Left renal cortex interstitium (tissue), 4 donors: ENCODE measurements around the gene CEP85L. TPM values are rescaled to one million over a fixed set of nuclear protein-coding genes. Genes with fewer than 3 reads are reported as not detected.

Source experiments
- DNase-seq, 4 donors: peaks; one replicate each; pipeline ENCODE4 v3.0.0-alpha.2; 2013; ENCODE audit warnings: low read depth in 4 of 4, low spot score in 2 of 4, missing footprints in 1 of 4
- polyA plus RNA-seq, 4 donors: library from polyadenylated mRNA; unstranded; fragments of 120-200 nt; gene quantifications; one replicate each; pipeline ENCODE4 v1.2.1, GENCODE V29; 2013; ENCODE audit not compliant: insufficient read length in 4 of 4

Gene CEP85L
- polyA plus RNA-seq, 4 donors = 6.5 to 8.6 (median 7.7) TPM

DNA sequence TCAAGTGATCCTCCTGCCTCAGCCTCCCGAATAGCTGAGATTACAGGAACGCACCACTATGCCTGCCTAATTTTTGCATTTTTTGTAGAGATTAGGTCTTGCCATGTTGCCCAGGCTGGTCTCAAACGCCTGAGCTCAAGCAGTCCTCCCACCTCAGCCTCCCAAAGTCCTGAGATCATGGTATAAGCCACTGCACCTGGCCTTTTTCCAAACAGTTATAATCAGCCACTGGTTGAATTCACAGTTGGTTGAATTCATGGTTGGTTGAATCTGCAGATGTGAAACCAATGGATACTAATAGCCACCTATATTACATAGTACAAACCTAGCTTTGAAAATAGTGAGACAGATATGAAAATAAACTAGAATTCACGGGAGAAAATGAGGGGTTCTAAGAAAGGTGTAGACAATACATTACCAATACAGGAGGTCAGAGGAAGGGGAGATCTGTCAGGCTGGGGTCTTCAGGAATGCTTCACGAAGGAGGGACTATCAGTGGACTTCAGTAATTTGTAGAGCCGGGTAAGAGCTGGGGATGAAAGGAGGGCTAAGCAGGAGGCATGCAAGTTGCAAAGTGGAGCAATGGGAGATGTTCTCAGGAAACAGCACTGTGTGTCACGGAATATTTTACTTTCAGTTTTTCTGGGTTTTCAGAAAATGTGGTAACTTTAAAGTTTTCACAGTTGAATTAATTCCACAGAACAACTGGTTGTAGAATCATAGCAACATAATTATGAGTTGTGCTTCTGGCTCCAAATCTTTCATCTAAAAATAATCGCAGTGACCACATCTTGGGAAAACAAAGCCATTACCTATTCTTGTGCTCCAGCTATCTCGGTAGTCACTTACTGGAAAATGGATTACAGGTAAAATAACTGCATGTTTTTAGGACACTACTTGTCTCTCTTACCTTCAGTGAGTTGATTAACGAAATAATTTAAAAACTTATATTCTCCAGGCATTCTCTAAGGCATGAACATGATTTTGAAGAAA lies 12.9 kb upstream of the CEP85L start:
- no peak for DNase-seq

DNA sequence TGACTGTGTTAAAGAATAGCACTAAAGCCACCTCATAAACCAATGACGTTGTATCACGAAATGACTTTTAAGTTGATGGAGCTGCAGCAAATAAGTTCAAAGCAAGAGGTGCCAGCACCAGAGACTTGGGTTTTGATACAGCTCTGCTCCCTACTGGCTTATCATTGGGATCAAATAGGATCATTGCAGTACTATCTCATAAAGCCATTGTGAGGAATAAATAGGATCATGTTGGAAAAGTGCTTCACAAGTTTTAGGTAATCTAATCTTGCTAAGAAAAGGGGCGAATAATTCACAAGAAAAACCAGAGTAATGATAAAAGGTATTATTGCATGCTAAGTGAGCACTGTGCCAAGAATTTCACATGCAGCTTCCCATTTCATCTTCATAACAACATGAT lies 10.4 kb upstream of the CEP85L start:
- no peak for DNase-seq

DNA sequence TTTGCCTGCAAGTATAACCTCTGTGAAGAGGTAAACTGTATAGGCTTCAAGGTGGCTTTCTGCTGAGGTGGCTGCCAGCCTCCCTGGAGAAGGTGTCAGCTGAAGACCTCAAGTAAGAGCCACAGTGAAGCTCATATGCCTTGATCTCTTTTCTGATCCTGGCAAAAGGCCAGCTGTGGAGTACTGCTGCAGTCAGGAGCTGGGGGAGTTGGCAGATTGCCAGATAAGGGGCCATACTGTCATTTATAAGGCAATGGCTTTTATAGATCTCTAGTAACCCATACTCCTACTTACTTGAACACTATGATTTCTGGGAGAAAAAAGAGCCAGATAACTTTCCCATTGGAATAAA lies 8.8 kb upstream of the CEP85L start:
- no peak for DNase-seq

DNA sequence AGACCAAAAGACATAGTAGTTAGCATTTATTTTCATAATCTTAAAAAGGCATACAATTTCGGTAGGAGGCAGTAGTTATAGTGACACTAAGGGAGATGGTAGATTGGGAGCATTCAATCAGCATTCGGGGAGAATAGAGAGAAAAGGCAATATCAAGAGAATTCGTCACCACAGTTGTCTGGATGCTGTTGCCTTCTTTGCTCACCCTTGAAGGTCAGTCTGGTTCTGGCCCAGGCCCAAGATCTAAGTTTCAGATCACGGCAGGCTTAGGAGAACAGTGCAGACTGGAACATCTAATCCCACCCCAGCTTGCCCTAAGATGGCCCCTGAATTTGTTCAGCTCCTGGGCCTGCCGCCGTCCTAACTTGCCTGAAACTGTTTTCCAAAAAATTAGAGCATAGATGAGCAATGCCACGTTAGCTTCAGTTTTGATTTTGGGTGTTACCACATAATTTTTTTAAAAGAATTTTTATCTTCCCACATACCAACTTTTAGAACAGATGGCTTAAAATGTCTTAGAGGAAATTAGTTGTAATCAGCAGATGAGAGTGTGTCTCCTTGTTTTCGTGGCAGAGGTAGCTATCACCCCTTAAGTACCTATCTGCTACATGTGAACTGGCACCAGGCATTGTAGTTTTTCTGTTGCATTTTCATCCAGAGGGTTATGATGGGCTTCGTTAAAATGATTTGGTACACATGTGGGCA lies 8.3 kb upstream of the CEP85L start:
- DNase-seq = no peak

DNA sequence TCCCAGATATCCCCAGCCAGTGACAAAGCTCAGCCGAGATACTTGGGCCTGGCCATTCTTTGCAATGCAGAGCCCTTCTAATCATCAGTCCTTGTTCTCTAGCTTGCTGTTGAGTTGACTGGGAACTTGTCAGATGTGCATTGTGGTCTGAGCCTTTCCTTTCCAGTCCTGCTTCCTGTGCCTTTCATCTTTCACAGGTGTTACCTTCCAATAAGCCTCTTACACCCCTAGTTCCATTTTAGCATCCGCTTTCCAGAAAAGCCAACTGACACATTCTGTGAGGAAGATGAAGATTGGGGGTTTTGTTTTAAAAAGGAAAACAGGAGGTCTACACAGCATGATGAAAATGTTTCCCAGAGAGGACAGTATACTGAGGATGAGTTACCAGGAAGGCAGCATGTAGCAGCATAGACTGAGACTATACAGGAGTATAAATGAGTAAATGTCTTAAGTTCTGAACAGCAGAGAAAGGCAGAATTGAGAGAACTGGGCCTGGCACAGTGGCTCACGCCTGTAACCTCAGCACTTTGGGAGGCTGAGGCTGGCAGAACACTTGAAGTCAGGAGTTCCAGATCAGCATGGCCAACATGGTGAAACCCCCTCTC lies 5.6 kb upstream of the CEP85L start:
- DNase-seq = no peak

DNA sequence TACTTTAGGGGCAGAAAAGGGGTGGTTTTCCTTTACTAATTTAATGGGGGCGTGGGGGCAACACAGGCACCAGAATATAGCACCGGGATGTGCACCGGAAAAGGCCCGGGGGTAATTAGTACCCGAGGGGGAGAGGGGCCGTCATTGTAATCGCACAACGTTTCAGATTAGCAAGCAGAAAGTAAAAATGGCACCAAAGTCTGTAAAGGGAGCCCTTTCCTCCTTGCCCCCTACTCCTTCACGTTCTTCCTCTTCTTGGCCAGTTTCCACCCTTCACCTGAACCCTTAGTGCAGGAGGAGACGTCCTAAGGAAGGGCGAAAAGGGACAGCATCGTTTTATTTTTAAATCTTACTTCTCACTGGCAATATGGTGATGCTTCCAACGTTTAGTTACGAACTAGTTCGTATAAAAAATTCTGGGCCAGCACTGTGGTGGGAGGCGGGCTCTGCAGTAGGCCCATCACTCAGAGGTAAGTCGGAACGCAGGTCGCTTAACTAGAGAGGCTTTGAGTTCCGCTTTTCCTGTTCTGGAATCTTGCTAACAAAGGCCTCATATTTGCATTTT lies 742 bp upstream of the CEP85L start:
- DNase-seq = no peak

DNA sequence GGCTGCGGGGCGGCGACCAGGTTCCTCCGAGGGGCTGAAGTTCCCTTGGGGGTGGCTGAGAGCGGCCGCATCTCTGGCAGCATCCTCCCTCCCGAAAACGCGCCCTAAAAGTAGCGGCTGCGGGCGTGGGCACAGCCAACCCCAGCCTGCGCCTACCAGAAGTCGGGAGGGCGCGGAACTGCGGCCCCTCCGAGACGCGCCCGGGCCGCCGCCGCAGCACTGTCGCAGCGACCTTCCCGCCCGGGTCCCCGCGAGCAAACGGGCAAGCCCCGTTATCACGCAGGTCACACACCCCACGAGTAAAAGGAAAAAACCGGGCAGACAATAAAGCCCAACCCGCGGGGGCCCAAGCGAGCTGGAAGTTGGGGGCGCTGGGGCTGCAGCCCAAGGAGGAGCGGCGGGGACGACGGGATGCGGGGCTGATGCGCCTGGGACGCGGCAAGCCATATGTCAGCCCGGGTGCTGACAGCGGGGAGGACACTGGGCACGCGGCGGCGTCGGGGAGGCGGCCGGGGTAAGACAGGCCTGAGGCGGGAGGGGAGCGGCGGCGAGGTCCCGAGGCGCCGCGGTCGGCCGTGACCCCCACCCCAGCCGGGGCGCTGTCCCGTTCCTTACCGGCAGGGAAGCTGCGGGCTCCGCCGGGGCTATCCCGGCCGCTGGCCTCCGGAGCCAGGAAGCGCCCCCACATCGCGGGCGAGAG lies 659 bp downstream of the CEP85L start:
- peak in 2 of 4 donors; percentile 20 to 39 for DNase-seq

DNA sequence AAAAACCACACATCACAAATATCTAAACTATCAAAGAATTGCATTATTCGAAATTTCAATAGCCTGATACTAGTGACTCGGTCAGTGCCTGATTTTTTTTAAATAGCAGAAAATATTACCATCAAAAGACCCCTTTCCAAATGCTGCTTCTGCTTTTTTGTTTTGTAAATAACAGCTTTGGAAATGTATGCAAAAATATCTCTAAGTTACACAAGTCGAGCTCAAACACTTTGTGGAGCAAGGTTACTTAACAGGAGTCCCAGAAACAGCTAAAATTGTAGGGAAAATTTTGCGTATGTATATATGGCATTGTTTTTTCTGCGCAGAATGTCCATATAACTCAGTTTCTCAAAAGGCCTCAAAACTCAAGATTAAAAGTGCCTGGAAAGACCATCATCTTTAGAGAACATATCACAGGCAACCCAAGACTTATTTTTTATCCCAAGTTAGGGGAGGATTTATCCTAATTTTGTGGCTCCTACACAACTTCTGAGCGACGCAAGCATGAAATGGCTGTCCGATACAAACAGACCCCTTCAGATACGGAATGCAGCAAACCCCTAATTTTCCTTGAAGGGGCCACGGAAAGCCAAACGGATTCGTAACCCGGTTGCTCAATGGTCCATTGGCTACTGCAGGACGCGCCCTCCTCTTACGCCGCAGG lies 1.3 kb downstream of the CEP85L start:
- peak in 2 of 4 donors; percentile 24 to 41 for DNase-seq

DNA sequence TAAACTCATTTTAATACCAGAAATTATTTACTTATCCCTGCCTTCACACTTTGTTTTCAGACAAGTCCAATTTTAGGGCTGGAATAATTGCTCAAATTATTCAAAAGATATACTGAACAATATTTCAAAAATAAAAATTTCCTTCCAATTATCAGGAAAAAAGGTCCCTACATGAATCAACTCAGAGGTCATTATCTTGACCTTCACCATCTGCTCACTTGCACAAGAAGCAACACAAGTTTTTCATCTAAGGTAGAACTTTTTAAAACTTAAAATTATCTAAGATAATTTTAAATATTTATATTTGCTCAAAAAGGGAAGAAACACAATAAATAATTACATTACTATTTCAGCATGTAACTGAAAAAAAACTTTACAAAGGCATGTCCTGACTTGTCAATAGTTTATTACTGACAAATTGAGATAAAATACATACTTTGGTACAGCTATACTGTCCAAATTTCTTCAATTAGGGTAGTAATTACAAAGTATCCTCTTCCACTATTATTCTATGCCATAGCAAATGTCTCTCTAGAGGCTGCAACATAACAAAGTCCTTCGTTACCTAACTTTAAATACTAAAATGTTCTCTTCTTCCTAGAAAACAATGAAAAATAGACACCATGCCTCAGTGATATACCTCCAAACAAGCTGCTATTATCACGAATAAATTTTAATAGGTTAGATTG lies 2.4 kb downstream of the CEP85L start:
- DNase-seq = no peak

DNA sequence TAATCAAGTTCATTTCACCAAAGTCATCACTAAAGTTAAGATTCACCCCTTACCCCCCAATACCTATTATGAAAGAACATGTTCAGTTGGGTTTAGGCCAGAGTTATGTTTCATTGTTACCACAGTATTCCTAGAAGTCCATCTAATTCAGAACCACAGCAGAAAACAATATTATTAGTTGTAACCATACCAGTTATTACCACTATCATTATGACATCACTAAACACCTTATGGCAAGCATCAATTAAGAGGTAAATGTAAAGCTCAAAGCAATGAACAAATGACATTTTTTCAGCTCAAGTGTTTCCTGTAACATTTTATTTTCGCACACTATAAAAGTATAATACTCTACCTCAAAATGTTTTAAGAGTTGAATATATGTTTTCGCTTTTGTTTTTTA lies 4.4 kb downstream of the CEP85L start:
- DNase-seq = no peak

DNA sequence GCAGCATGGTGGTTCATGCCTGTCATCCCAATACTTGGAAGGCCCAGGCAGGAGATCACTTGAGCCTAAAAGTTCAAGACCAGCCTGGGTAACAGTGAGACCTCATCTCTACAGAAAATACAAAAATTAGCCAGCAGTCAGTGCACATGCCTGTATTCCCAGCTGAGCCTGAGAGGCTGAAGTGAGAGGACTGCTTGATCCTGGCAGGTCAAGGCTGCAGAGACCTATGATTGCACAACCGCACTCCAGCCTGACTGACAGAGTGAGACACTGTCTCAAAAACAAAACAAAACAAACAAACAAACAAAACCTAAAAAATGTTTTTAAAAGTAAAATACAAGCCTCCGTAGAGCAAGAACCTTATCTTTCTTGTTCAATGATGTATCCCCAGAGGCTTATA lies 6.0 kb downstream of the CEP85L start:
- no peak for DNase-seq

DNA sequence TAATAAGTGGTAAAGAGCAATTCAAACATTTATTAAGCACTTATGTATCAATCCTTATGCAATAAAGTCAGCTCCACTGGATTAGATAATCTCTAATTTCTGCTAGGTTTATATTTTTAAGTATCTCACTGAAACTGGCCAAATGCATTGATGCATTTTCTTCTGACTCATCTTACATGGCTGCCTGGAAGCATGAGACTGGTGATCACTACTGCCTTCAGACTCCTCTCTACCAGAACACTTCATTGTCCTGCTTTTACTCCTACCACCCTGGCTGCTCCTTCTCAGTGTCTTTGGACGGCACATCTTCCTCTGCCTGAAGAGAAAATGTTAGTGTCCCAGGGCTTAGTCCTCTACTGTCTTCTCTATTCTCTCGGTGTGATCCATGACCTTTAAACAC lies 7.4 kb downstream of the CEP85L start:
- no peak for DNase-seq

DNA sequence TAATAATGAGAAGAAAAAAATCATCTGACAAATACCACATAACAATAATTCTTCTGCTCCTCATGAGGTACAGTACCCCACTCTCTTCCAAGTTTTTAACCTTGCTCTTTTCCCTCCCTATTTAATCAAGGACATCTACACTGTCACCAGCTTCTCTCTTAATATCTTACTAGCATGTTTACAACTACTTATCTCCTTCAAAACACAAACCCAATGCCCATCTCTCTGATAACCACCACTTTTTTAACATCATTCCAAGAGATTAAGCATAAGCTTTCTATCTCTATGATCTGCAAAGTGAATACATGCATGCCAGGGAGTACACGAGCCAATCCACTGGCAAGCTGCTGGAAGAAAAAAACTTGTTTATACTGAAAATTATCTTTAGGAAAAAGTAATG lies 10.3 kb downstream of the CEP85L start:
- no peak for DNase-seq

DNA sequence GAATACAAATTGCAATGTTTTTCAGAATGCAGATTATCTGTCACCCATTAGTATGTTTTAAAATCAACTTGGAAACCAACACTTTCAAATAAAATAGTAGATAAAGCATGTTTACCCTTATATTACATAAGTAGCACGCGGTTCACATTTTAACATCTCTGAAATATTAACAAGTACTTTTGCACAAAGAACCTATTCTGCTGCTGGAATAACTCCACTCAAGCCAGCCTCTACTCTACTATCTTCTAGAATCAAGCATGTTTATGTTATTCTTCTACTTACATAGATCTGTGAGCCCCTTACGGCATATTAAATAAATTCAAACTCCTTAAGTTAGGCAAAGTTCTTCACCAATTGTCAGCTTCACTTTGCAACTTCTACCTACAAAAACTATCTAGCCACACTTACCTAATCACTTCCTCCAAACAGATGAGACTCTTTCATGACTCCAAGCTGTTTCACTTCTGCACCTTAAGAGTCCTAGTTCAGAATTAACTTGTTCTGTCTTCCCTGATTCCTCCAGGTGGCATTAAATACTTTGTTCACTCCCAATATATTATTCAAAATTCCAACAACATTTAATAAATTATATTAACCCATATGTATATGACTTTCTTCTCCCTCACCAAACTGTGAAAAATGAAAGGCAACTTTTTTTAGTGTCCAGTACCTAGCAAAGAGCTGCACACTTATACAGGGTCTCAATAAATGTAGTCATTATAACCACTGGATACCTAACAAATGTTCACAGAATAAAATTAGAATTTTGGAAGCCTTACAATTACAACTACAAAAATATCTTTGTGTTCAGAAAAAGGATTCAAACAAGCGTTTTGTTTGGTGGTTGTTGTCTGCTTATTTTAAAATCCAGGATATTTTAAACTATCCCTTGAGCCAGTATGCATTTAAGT lies 12.1 kb downstream of the CEP85L start:
- no peak for DNase-seq

DNA sequence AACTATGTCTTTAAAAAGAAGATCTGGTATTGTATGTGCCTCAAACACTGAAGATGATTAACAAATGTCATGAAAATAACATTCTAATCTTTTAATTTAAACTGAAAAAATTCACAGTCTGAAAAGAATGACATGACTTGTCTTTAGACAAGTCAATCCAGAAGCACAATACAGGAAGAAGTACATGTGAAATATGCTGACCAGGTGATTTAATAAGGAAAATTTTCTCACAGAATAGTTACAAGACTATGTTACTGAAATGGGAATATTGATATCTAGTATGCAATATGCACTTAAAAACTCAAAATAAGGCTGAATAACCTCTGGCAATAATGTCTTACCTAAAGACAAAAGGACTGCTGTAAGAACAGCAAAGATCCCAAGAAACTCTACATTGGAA lies 13.1 kb downstream of the CEP85L start:
- DNase-seq = no peak

DNA sequence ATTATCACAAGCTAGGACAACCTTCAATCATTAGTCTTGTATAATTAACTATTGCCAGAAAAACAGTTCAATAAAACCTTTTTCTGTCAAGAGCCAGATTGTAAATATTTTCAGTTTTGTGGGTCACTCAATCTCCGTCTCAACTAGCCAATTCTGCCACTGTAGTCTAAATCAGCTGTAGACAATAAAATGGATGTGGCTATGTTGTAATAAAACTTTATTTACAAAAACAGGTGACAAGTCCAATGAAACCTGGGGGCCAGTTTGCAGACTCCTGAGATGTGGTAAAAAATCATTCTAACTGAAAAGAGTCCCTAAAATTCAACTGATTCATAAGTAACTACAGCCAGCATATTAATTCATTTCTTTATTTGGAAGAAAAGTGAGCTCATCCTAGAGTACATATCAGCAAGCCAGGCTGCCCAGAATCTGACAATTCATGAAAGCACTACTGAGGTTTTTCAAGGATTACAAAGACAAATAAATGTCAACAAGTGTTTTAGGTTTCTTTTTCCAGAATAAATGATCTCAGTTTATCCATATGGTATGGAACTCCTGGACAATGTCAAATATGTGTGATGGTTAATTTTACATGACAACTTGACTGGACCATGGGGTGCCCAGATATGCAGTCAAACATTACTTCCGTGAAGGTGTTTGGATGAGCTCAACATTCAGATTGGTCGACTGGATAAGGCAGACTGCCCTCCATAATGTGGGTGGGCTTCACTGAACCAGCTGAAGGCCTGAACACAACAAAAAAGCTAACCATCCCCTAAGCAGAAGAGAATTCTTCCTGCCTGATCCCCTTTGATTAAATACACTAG lies 15.3 kb downstream of the CEP85L start:
- no peak for DNase-seq

DNA sequence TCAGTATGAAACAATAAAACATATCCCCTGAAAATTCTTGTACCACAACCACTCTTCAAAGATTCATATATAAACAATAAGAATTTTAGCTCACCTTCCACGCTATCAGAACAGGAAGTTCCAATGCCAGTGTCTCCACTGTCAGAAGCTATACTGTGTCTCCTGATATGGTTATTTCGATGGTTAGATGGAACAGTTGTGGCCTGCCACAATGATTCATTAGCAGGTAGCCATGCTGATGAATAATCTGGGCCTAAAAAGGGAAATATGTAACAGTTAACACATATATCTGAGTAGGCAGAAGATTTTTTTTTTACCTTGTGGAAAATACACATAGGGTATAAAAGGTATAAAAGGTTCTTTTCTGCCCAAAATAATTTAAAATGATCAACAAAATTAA lies 19.0 kb downstream of the CEP85L start:
- DNase-seq = no peak

DNA sequence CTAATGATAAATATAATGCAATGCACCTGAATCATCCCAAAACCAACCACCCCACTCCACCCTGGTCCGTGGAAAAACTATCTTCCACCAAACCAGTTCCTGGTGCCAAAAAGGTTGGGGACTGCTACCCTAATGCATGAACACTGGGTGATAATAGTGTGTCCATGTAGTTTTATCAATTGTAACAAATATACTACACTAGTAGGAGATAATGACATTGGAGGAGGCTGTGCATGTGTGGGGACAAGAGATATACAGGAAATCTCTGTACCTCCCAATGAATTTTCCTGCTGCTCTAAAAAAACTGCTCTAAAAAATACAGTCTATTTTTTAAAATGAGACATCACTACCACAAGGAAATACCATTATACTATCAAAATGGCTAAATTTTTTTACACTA lies 20.5 kb downstream of the CEP85L start:
- no peak for DNase-seq
